GM12878 (cell line): Measurements from ENCODE around the gene UTS2R.

Source experiments
- BHLHE40 ChIP-seq, 2 experiments: fragments of 450-650 bp in 1 of 2; IDR thresholded peaks; 2 replicates each; pipeline ENCODE4 v1.6.1; 2011 to 2017; ENCODE audit warnings: low read depth in 2 of 2, borderline replicate concordance in 1 of 2, improper control_type of control experiment in 1 of 2, low read length in 1 of 2, mild to moderate bottlenecking in 1 of 2
- CREM ChIP-seq: IDR thresholded peaks from 2 replicates; pipeline ENCODE4 v1.6.1; 2014; ENCODE audit warnings: antibody characterized with exemption, low read depth
- CTCF ChIP-seq, 3 experiments: IDR thresholded peaks in 2 of 3; conservative IDR thresholded peaks in 1 of 3; 2 replicates each; pipeline ENCODE4 v1.5.1; 2011; ENCODE audit warnings: low read depth in 3 of 3, low read length in 3 of 3, mild to moderate bottlenecking in 3 of 3, control low read depth in 2 of 3, moderate library complexity in 2 of 3, inconsistent platforms in 1 of 3, mixed read lengths in 1 of 3; ENCODE audit not compliant: control insufficient read depth in 2 of 3, insufficient read depth in 1 of 3; ENCODE audit errors: extremely low read depth in 1 of 3
- FOXK2 ChIP-seq: fragments of 450-650 bp; IDR thresholded peaks from 2 replicates; pipeline ENCODE4 v1.6.1; 2017; ENCODE audit warnings: mild to moderate bottlenecking, moderate library complexity
- FOXM1 ChIP-seq: IDR thresholded peaks from 2 replicates; pipeline ENCODE4 v1.6.1; 2012; ENCODE audit warnings: low read depth, mild to moderate bottlenecking, inconsistent platforms, low read length, moderate library complexity
- MYC ChIP-seq: IDR thresholded peaks from 2 replicates; pipeline ENCODE4 v1.6.1; 2011; ENCODE audit warnings: mild to moderate bottlenecking, low read length, moderate library complexity, inconsistent platforms; ENCODE audit not compliant: insufficient read depth, insufficient replicate concordance, insufficient read length, severe bottlenecking
- POLR2A ChIP-seq: IDR thresholded peaks from 2 replicates; pipeline ENCODE4 v1.6.1; 2011; ENCODE audit warnings: low read depth, mild to moderate bottlenecking, low read length
- POLR2AphosphoS5 ChIP-seq: IDR thresholded peaks from 2 replicates; pipeline ENCODE4 v1.6.1; 2011; ENCODE audit warnings: mild to moderate bottlenecking, low read length, inconsistent platforms
- RB1 ChIP-seq: fragments of 450-650 bp; formaldehyde crosslinking; IDR thresholded peaks from 2 replicates; pipeline ENCODE4 v1.6.1; 2017; ENCODE audit warnings: mild to moderate bottlenecking, borderline replicate concordance
- RFX5 ChIP-seq: IDR thresholded peaks from 2 replicates; pipeline ENCODE4 v1.6.1; 2011; ENCODE audit warnings: low read depth, low read length, improper control_type of control experiment
- YY1 ChIP-seq: IDR thresholded peaks from 2 replicates; pipeline ENCODE4 v1.6.1; 2011; ENCODE audit warnings: low read depth, mild to moderate bottlenecking, low read length
- TF ChIP-seq, protein P1 (sequence below): fragments of 450-650 bp; IDR thresholded peaks from 2 replicates; pipeline ENCODE4 v1.6.1; 2018; ENCODE audit warnings: mild to moderate bottlenecking, low read depth, moderate library complexity; ENCODE audit not compliant: partially characterized antibody
- TF ChIP-seq, protein P2 (sequence below): IDR thresholded peaks from 2 replicates; pipeline ENCODE4 v1.6.1; 2012; ENCODE audit warnings: low read length, inconsistent platforms

DNA sequence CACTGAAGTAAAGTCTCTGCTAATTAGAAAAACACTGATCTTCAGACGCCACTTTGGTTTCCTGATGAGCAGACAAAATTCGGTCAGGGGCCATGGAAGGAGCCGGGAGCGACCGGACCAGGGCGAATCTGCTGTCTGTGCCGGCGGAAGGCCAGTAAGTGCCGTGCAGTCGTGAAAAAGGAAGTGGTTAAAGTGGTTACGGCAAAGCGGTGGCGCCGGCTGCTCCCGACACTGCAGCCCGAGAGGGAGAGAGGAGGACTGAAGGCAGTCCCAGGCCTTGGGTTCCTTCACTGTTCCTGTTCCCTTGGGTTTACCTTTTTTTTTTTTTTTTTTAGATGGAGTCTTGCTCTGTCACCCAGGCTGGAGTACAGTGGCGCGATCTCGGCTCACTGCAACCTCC, 29.3 kb downstream of the UTS2R start:
- TF ChIP-seq RB1, result no peak
- TF ChIP-seq, protein P1, sequence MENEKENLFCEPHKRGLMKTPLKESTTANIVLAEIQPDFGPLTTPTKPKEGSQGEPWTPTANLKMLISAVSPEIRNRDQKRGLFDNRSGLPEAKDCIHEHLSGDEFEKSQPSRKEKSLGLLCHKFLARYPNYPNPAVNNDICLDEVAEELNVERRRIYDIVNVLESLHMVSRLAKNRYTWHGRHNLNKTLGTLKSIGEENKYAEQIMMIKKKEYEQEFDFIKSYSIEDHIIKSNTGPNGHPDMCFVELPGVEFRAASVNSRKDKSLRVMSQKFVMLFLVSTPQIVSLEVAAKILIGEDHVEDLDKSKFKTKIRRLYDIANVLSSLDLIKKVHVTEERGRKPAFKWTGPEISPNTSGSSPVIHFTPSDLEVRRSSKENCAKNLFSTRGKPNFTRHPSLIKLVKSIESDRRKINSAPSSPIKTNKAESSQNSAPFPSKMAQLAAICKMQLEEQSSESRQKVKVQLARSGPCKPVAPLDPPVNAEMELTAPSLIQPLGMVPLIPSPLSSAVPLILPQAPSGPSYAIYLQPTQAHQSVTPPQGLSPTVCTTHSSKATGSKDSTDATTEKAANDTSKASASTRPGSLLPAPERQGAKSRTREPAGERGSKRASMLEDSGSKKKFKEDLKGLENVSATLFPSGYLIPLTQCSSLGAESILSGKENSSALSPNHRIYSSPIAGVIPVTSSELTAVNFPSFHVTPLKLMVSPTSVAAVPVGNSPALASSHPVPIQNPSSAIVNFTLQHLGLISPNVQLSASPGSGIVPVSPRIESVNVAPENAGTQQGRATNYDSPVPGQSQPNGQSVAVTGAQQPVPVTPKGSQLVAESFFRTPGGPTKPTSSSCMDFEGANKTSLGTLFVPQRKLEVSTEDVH, result no peak
- TF ChIP-seq FOXM1, result no peak
- TF ChIP-seq POLR2A, result no peak
- TF ChIP-seq RFX5, result no peak
- TF ChIP-seq CREM, result no peak
- TF ChIP-seq POLR2AphosphoS5, result no peak
- no peak for TF ChIP-seq CTCF (IDR thresholded peaks at IDR 0.05 in 2 of 3, conservative IDR thresholded peaks at IDR 0.05 in 1 of 3; ENCODE audit: control insufficient read depth in 2 of 3, extremely low read depth in 1 of 3, insufficient read depth in 1 of 3, low read depth in 3 of 3, low read length in 3 of 3)
- no peak for TF ChIP-seq YY1
- peak; percentile 17 to 62; a peak in 1 of 4 replicates for TF ChIP-seq BHLHE40 (IDR thresholded peaks at IDR 0.05; ENCODE audit: borderline replicate concordance in 1 of 2, low read depth in 2 of 2, low read length in 1 of 2)
- no peak for TF ChIP-seq FOXK2
- TF ChIP-seq, protein P2, sequence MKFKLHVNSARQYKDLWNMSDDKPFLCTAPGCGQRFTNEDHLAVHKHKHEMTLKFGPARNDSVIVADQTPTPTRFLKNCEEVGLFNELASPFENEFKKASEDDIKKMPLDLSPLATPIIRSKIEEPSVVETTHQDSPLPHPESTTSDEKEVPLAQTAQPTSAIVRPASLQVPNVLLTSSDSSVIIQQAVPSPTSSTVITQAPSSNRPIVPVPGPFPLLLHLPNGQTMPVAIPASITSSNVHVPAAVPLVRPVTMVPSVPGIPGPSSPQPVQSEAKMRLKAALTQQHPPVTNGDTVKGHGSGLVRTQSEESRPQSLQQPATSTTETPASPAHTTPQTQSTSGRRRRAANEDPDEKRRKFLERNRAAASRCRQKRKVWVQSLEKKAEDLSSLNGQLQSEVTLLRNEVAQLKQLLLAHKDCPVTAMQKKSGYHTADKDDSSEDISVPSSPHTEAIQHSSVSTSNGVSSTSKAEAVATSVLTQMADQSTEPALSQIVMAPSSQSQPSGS, result no peak
- TF ChIP-seq MYC, result no peak
